Activated B cell treated with CpG ODN at 0.5 μM for 24 hours (primary cell): ENCODE measurements around the gene GCNA. TPM values are rescaled to one million over a fixed set of nuclear protein-coding genes. Genes with fewer than 3 reads are reported as not detected.

Source experiments
- ATAC-seq: fragments of 200-7000 bp; cut with Tn5 transposase; one replicate; pipeline ENCODE4 v1.10.0; 2021; ENCODE audit warnings: low read depth, mild to moderate bottlenecking, moderate library complexity
- CTCF ChIA-PET: fragments of 350-600 bp; sonication (Branson Sonifier 250); formaldehyde crosslinking; loops from one replicate; lab custom pipeline; 2021; ENCODE audit warnings: antibody characterized with exemption; lab: Charles Lee
- POLR2A ChIA-PET: fragments of 350-600 bp; sonication (Branson Sonifier 250); formaldehyde crosslinking; loops from one replicate; lab custom pipeline; 2021; ENCODE audit warnings: antibody characterized with exemption; lab: Charles Lee
- DNase-seq: peaks from one replicate; pipeline ENCODE4 v3.0.0; 2022
- H3K27ac Mint-ChIP-seq: one replicate; pipeline ENCODE4 v1.8.0; 2020; ENCODE audit warnings: mixed read lengths
- H3K27me3 Mint-ChIP-seq: one replicate; pipeline ENCODE4 v1.8.0; 2021; ENCODE audit warnings: mixed read lengths
- H3K36me3 Mint-ChIP-seq: one replicate; pipeline ENCODE4 v1.8.0; 2021; ENCODE audit warnings: low read depth, mixed read lengths
- H3K4me1 Mint-ChIP-seq: one replicate; pipeline ENCODE4 v1.8.0; 2021; ENCODE audit warnings: mixed read lengths
- H3K4me3 Mint-ChIP-seq: one replicate; pipeline ENCODE4 v1.8.0; 2020; ENCODE audit warnings: mild to moderate bottlenecking, mixed read lengths
- H3K9me3 Mint-ChIP-seq: one replicate; pipeline ENCODE4 v1.8.0; 2020; ENCODE audit warnings: mixed read lengths
- CTCF ChIP-seq: fragments of 200-600 bp; IDR thresholded peaks from one replicate; pipeline ENCODE4 v1.8.0; 2022; ENCODE audit warnings: antibody characterized with exemption, mild to moderate bottlenecking
- intact Hi-C: fragments of 100-400 bp; cut with micrococcal nuclease; formaldehyde crosslinking; loops from one replicate; pipeline ENCODE4 v1.15.1; 2024
- total RNA-seq: library from RNA; stranded (reverse); gene quantifications from 2 replicates; pipeline ENCODE4 v1.2.3, GENCODE V29; 2022

Gene GCNA
- 4.1 and 4.5 TPM in 2 replicates for total RNA-seq

DNA sequence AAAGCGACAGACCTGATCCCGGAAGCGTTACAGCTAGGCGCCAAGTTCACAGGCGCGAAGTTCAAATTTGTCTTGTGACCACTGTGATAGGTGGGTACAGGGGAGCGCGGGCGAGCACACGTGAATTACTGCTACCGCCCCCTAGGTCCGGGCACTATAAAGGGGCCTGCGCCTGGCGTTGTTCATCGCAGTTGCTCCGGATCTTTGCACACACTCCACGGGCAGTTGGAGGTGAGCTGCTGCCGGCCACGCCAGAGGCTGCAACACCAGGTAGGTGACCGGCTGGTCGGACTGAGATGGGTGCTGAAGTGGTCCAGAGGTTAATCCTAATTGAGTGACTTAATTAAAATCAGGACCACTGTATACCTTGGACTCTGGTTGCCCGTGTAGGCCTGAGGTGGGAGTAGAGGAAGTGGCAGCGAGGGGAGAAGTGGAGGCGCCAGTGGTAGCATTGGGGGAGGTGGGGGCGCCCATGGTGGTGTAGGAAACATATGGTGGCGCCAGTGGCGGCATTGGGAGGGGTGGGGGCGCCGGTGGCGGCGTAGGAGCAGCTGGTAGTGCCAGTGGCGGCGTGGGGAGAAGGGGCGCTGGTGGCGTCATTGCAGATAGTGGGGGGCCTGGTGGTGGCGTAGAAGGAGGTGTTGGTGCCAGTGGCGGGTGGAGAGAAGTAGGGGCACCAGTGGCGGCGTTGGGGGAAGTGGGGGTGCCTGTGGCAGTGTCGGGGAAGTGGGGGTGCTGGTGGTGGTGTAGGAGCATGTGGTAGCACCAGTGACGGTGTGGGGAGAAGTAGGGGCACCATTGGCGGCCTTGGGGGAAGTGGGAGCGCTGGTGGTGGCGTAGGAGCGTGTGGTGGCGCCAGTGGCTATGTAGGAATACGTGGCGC lies at the start of gene GCNA:
Gene GCNA, plus strand, starts transcription at position 185 of the 883 bp plus-strand sequence. CDS start 2,385 bp downstream, outside the sequence.
- no peak for DNase-seq
- no peak within 1 kb of the TSS for H3K27ac Mint-ChIP-seq
- no peak for TF ChIP-seq CTCF

DNA sequence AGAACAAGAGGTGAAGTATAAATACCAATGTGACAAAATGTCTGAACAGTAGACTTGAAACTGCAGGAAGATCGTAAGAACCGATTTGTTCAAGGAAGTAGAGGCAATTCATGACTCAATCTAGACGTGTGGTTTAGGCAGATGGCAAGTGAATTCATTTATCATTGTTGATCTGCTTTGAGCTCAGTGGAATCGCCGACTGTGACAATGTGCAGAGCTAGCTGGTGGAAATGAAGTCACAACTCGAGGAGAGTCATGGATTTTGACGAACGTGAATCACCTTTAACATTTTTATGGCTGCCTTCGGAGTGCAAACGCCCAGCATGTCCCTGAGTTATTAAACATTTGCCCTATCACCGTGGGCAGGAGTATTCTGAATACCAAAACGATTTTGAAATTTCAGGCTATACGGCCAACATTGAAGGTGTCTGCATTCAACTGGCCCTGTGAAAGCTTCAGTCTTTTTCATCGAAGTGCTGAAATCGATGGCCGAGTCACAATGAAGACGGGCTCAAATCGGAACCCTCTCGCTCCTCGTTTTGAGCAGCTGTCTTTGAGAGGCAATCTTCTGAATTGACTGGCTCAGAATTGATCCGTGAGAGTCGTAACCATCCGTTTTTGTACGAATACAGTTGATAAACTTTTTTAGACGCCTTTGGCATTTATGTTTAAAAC lies 46.0 kb upstream of the GCNA start:
- Mint-ChIP-seq H3K4me1 (peaks cover 20% of the 10 kb centered on the region), H3K27ac (peak overlapping the region; percentile 93), H3K27me3 (no peaks in the 10 kb centered on the region), H3K36me3 (peaks cover 32% of the 10 kb centered on the region), H3K9me3 (no peaks in the 10 kb centered on the region), H3K4me3 (peak overlapping the region; percentile 96)
- intact Hi-C loops: loop anchor here (1.0 to 10.0 kb wide), 6 partner anchors 9 to 467 kb away; partner anchors contain the start of genes IL2RG, SNX12, TAF1 and ZMYM3
- ChIA-PET CTCF (interaction anchor here (1.0 kb wide), 1 partner anchor 11 kb away, joined by 5 read pairs; no protein-coding TSS in a partner anchor), POLR2A (interaction anchor here (0.5 to 5.4 kb wide), 14 partner anchors 11 to 1399 kb away, joined by 3 to 79 read pairs (median 4); partner anchors contain the start of genes MED12, NONO, TAF1 and ZMYM3)
- DNase-seq (peak; percentile 15), ATAC-seq (peak; percentile 34)
- no peak for TF ChIP-seq CTCF

More for the DNA sequence above, at the start of gene GCNA:
- no peak within 1 kb of the TSS for H3K4me3 Mint-ChIP-seq
- intact Hi-C loops: no loop called here
- peaks cover 45% of the 10 kb centered on the region for H3K36me3 Mint-ChIP-seq
- POLR2A ChIA-PET: no interaction called here
- H3K9me3 Mint-ChIP-seq: no peaks in the 10 kb centered on the region
- CTCF ChIA-PET: no interaction called here
- no peaks in the 10 kb centered on the region for H3K4me1 Mint-ChIP-seq
- no peak for ATAC-seq
- no peaks in the 10 kb centered on the region for H3K27me3 Mint-ChIP-seq

- ATAC-seq (peak; percentile 82), DNase-seq (peak; percentile 77)
- ChIA-PET POLR2A (interaction anchor here (0.5 to 5.4 kb wide), 17 partner anchors 10 to 1399 kb away, joined by 3 to 79 read pairs (median 4); partner anchors contain the start of genes MED12, NONO, TAF1 and ZMYM3), CTCF (interaction anchor here (1.0 kb wide), 2 partner anchors 10 kb away, joined by 4 to 5 read pairs; no protein-coding TSS in a partner anchor)
- Mint-ChIP-seq H3K27ac (peak within 1 kb of the TSS; percentile 93), H3K9me3 (no peaks in the 10 kb centered on the region), H3K4me3 (peak within 1 kb of the TSS; percentile 96), H3K4me1 (peaks cover 24% of the 10 kb centered on the region), H3K27me3 (no peaks in the 10 kb centered on the region), H3K36me3 (peaks cover 35% of the 10 kb centered on the region)
- no peak for TF ChIP-seq CTCF
- intact Hi-C loops: loop anchor here (1.0 to 10.0 kb wide), 6 partner anchors 8 to 468 kb away; partner anchors contain the start of genes IL2RG, SNX12, TAF1 and ZMYM3
These were observed 45.3 kb upstream of the GCNA start, which contains the start of gene OGT for GRCh38 chrX:71532753-71533425. Gene OGT, plus strand, starts transcription at chrX:71533104. Its CDS starts 196 bp downstream, at chrX:71533300.

- Mint-ChIP-seq H3K4me3 (peak overlapping the region; percentile 96), H3K4me1 (peaks cover 28% of the 10 kb centered on the region), H3K9me3 (no peaks in the 10 kb centered on the region), H3K27me3 (no peaks in the 10 kb centered on the region), H3K27ac (peak overlapping the region; percentile 93), H3K36me3 (peaks cover 38% of the 10 kb centered on the region)
- intact Hi-C loops: loop anchor here (5.0 to 10.0 kb wide), 4 partner anchors 66 to 469 kb away; partner anchors contain the start of genes IL2RG, SNX12 and ZMYM3
- no peak for DNase-seq
- TF ChIP-seq CTCF: no peak
- no peak for ATAC-seq
- CTCF ChIA-PET: interaction anchor here (1.0 kb wide), 1 partner anchor 9 kb away, joined by 4 read pairs; no protein-coding TSS in a partner anchor
- POLR2A ChIA-PET: interaction anchor here (0.6 to 5.4 kb wide), 9 partner anchors 9 to 382 kb away, joined by 3 to 79 read pairs (median 7); partner anchors contain the start of genes NONO, TAF1 and ZMYM3
These were observed 44.8 kb upstream of the GCNA start for GRCh38 chrX:71533516-71533850.
